GM23338 (cell line): ENCODE results near the gene HOXD4. TPM values are rescaled to one million over a fixed set of nuclear protein-coding genes. Genes with fewer than 3 reads are reported as not detected.

ENCODE experiments used
- ATAC-seq: fragments of 200-7000 bp; cut with Tn5 transposase; 3 replicates; pipeline ENCODE4 v1.9.1; 2020
- DNase-seq: peaks from one replicate; pipeline ENCODE4 v3.0.0-alpha.2; 2015; ENCODE audit warnings: low spot score
- H2AFZ ChIP-seq: fragments of 200-600 bp; sonication (generic); 2 replicates; pipeline ENCODE4 v1.8.0; 2016; ENCODE audit warnings: antibody characterized with exemption, mild to moderate bottlenecking, moderate library complexity
- H3F3A ChIP-seq: fragments of 200-600 bp; sonication (generic); replicated peaks from 2 replicates; pipeline ENCODE4 v1.8.0; 2017; ENCODE audit warnings: antibody characterized with exemption, mixed run types, low read depth
- H3K27ac ChIP-seq: fragments of 200-600 bp; sonication (generic); 2 replicates; pipeline ENCODE4 v1.6.1; 2016; ENCODE audit warnings: low read depth
- H3K27me3 ChIP-seq: fragments of 200-600 bp; sonication (generic); 2 replicates; pipeline ENCODE4 v1.8.0; 2016; ENCODE audit warnings: mild to moderate bottlenecking, mixed run types, moderate library complexity; ENCODE audit not compliant: insufficient read depth
- H3K36me3 ChIP-seq: fragments of 200-600 bp; sonication (generic); 2 replicates; pipeline ENCODE4 v1.8.0; 2016; ENCODE audit warnings: mild to moderate bottlenecking; ENCODE audit not compliant: insufficient read depth
- H3K4me1 ChIP-seq: fragments of 200-600 bp; sonication (generic); 2 replicates; pipeline ENCODE4 v1.8.0; 2016; ENCODE audit warnings: mild to moderate bottlenecking, moderate library complexity; ENCODE audit not compliant: insufficient read depth
- H3K4me2 ChIP-seq: fragments of 200-600 bp; sonication (generic); 2 replicates; pipeline ENCODE4 v1.7.1; 2017; ENCODE audit warnings: mixed run types
- H3K4me3 ChIP-seq: fragments of 200-600 bp; sonication (generic); 2 replicates; pipeline ENCODE4 v1.6.1; 2016; ENCODE audit warnings: mixed run types
- H3K79me2 ChIP-seq: fragments of 200-600 bp; sonication (generic); replicated peaks from 2 replicates; pipeline ENCODE4 v1.8.0; 2017; ENCODE audit warnings: mild to moderate bottlenecking; ENCODE audit not compliant: insufficient read depth
- H3K9me2 ChIP-seq: fragments of 200-600 bp; sonication (generic); 2 replicates; pipeline ENCODE4 v1.8.0; 2017; ENCODE audit not compliant: insufficient read depth
- H4K20me1 ChIP-seq: fragments of 200-600 bp; sonication (generic); replicated peaks from 2 replicates; pipeline ENCODE4 v1.8.0; 2017; ENCODE audit warnings: mild to moderate bottlenecking; ENCODE audit not compliant: insufficient read depth
- H3K27ac Mint-ChIP-seq: 2 replicates; pipeline ENCODE4 v1.8.0; 2020; ENCODE audit warnings: inconsistent platforms, mild to moderate bottlenecking, moderate library complexity, mixed read lengths
- H3K27me3 Mint-ChIP-seq: 3 replicates; pipeline ENCODE4 v1.8.0; 2022; ENCODE audit warnings: low read depth, mild to moderate bottlenecking, moderate library complexity, mixed read lengths, inconsistent platforms; ENCODE audit not compliant: insufficient read depth, poor library complexity
- H3K36me3 Mint-ChIP-seq: 3 replicates; pipeline ENCODE4 v1.8.0; 2021; ENCODE audit warnings: low read depth, mild to moderate bottlenecking, inconsistent platforms, moderate library complexity, mixed read lengths
- H3K4me1 Mint-ChIP-seq: 3 replicates; pipeline ENCODE4 v1.8.0; 2020; ENCODE audit warnings: mild to moderate bottlenecking, inconsistent platforms, mixed read lengths
- H3K4me3 Mint-ChIP-seq: 3 replicates; pipeline ENCODE4 v1.8.0; 2021; ENCODE audit warnings: moderate library complexity, mild to moderate bottlenecking, inconsistent platforms, mixed read lengths
- H3K9me3 Mint-ChIP-seq: 3 replicates; pipeline ENCODE4 v1.8.0; 2020; ENCODE audit warnings: moderate library complexity, mild to moderate bottlenecking, inconsistent platforms, mixed read lengths
- NANOG ChIP-seq: IDR thresholded peaks from 2 replicates; pipeline ENCODE4 v1.6.1; 2016; ENCODE audit warnings: antibody characterized with exemption, borderline replicate concordance
- STAT1 ChIP-seq: IDR thresholded peaks from one replicate; pipeline ENCODE4 v1.6.1; 2016; ENCODE audit warnings: antibody characterized with exemption; ENCODE audit not compliant: unreplicated experiment
- ZNF114 ChIP-seq: fragments of 250-450 bp; sonication (Bioruptor Pico); IDR thresholded peaks from 2 replicates; pipeline ENCODE4 v1.5.0; 2020; ENCODE audit warnings: mild to moderate bottlenecking, moderate library complexity
- polyA plus RNA-seq: library from polyadenylated mRNA; unstranded; fragments of >200 nt; fragmentation: Nextera tagmentation; extraction: Ambion mirVana; gene quantifications from 2 replicates; pipeline ENCODE4 v1.2.1, GENCODE V29; 2016
- total RNA-seq: library from RNA; depleted of rRNA; stranded (reverse); fragments of >200 nt; shearing (Covaris generic); gene quantifications from 2 replicates; pipeline ENCODE4 v1.2.3, GENCODE V29; 2014
- TF ChIP-seq, protein P1 (sequence below): fragments of 250-450 bp; sonication (Bioruptor Pico); IDR thresholded peaks from 2 replicates; pipeline ENCODE4 v1.5.0; 2020; ENCODE audit warnings: mild to moderate bottlenecking, moderate library complexity
- TF ChIP-seq, protein P2 (sequence below): IDR thresholded peaks from one replicate; pipeline ENCODE4 v1.6.1; 2018; ENCODE audit warnings: antibody characterized with exemption; ENCODE audit not compliant: unreplicated experiment

The HOXD4 gene
- total and polyA plus RNA-seq, 2 experiments from 2014 or later, result not detected

DNA sequence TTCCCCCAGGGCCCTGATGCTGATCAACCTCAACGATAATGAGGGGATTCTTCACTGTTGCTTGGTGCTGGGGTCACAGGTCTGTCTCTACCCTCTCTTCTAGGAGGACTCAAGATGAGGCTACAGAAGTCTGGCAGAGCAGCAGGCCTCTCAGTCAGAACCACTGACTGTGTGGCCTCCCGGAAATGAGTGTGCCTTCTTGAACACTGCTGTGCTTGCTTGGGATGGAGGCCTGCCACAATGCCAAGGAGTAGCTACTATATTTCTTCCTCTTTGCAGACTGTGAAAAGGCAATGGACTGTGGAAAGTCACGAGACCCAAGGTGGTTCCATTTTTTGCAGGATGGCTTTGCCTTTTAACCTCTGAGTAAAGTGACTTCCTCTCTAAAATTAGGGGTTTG, 31.3 kb downstream of the HOXD4 start (continued):
- TF ChIP-seq, protein P1, sequence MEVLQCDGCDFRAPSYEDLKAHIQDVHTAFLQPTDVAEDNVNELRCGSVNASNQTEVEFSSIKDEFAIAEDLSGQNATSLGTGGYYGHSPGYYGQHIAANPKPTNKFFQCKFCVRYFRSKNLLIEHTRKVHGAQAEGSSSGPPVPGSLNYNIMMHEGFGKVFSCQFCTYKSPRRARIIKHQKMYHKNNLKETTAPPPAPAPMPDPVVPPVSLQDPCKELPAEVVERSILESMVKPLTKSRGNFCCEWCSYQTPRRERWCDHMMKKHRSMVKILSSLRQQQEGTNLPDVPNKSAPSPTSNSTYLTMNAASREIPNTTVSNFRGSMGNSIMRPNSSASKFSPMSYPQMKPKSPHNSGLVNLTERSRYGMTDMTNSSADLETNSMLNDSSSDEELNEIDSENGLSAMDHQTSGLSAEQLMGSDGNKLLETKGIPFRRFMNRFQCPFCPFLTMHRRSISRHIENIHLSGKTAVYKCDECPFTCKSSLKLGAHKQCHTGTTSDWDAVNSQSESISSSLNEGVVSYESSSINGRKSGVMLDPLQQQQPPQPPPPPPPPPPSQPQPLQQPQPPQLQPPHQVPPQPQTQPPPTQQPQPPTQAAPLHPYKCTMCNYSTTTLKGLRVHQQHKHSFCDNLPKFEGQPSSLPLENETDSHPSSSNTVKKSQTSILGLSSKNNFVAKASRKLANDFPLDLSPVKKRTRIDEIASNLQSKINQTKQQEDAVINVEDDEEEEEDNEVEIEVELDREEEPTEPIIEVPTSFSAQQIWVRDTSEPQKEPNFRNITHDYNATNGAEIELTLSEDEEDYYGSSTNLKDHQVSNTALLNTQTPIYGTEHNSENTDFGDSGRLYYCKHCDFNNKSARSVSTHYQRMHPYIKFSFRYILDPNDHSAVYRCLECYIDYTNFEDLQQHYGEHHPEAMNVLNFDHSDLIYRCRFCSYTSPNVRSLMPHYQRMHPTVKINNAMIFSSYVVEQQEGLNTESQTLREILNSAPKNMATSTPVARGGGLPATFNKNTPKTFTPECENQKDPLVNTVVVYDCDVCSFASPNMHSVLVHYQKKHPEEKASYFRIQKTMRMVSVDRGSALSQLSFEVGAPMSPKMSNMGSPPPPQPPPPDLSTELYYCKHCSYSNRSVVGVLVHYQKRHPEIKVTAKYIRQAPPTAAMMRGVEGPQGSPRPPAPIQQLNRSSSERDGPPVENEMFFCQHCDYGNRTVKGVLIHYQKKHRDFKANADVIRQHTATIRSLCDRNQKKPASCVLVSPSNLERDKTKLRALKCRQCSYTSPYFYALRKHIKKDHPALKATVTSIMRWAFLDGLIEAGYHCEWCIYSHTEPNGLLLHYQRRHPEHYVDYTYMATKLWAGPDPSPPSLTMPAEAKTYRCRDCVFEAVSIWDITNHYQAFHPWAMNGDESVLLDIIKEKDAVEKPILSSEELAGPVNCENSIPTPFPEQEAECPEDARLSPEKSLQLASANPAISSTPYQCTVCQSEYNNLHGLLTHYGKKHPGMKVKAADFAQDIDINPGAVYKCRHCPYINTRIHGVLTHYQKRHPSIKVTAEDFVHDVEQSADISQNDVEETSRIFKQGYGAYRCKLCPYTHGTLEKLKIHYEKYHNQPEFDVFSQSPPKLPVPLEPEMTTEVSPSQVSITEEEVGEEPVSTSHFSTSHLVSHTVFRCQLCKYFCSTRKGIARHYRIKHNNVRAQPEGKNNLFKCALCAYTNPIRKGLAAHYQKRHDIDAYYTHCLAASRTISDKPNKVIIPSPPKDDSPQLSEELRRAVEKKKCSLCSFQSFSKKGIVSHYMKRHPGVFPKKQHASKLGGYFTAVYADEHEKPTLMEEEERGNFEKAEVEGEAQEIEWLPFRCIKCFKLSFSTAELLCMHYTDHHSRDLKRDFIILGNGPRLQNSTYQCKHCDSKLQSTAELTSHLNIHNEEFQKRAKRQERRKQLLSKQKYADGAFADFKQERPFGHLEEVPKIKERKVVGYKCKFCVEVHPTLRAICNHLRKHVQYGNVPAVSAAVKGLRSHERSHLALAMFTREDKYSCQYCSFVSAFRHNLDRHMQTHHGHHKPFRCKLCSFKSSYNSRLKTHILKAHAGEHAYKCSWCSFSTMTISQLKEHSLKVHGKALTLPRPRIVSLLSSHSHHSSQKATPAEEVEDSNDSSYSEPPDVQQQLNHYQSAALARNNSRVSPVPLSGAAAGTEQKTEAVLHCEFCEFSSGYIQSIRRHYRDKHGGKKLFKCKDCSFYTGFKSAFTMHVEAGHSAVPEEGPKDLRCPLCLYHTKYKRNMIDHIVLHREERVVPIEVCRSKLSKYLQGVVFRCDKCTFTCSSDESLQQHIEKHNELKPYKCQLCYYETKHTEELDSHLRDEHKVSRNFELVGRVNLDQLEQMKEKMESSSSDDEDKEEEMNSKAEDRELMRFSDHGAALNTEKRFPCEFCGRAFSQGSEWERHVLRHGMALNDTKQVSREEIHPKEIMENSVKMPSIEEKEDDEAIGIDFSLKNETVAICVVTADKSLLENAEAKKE (CRISPR knock-in tag), result no peak

DNA sequence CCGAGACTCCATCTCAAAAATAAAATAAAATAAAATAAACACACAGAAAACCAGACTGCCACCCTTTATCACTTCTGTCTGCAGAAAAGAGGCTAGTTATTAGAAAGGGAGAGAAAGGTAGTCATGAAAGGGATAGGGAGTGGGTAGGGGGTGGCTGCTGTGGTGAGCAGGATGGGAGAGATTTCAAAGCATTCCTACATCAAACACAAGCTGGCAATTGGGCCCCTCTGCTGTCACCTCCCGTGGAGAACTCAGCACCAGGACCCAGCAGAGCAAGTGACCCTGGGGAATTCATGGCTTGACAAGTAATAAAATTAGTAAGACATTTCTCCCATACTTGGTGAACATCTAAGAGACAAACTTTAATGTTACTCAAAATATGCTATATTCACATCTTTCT, 33.4 kb downstream of the HOXD4 start:
- H3K27ac Mint-ChIP-seq, result no peak overlapping the region
- no peak overlapping the region for H3K4me3 Mint-ChIP-seq
- peaks cover 96% of the 10 kb centered on the region for H3K27me3 Mint-ChIP-seq
- no peaks in the 10 kb centered on the region for H3K9me3 Mint-ChIP-seq
- Histone ChIP-seq H3K36me3 (no peaks in the 10 kb centered on the region), H3K9me2 (no peaks in the 10 kb centered on the region), H4K20me1 (peaks cover 11% of the 10 kb centered on the region; the same call in 1 of the 2 replicates), H2AFZ (no peak overlapping the region), H3K27me3 (peaks cover 100% of the 10 kb centered on the region), H3F3A (peaks cover 12% of the 10 kb centered on the region; the same call in 1 of the 2 replicates), H3K27ac (no peak overlapping the region), H3K4me1 (peaks cover 26% of the 10 kb centered on the region), H3K4me3 (no peak overlapping the region), H3K4me2 (no peak overlapping the region), H3K79me2 (no peaks in the 10 kb centered on the region)
- ATAC-seq, result no peak
- peaks cover 27% of the 10 kb centered on the region for H3K4me1 Mint-ChIP-seq
- no peaks in the 10 kb centered on the region for H3K36me3 Mint-ChIP-seq
- DNase-seq, result no peak
- TF ChIP-seq ZNF114 (CRISPR knock-in tag), result no peak
- TF ChIP-seq, protein P2, sequence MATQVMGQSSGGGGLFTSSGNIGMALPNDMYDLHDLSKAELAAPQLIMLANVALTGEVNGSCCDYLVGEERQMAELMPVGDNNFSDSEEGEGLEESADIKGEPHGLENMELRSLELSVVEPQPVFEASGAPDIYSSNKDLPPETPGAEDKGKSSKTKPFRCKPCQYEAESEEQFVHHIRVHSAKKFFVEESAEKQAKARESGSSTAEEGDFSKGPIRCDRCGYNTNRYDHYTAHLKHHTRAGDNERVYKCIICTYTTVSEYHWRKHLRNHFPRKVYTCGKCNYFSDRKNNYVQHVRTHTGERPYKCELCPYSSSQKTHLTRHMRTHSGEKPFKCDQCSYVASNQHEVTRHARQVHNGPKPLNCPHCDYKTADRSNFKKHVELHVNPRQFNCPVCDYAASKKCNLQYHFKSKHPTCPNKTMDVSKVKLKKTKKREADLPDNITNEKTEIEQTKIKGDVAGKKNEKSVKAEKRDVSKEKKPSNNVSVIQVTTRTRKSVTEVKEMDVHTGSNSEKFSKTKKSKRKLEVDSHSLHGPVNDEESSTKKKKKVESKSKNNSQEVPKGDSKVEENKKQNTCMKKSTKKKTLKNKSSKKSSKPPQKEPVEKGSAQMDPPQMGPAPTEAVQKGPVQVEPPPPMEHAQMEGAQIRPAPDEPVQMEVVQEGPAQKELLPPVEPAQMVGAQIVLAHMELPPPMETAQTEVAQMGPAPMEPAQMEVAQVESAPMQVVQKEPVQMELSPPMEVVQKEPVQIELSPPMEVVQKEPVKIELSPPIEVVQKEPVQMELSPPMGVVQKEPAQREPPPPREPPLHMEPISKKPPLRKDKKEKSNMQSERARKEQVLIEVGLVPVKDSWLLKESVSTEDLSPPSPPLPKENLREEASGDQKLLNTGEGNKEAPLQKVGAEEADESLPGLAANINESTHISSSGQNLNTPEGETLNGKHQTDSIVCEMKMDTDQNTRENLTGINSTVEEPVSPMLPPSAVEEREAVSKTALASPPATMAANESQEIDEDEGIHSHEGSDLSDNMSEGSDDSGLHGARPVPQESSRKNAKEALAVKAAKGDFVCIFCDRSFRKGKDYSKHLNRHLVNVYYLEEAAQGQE, result no peak
- TF ChIP-seq NANOG, result no peak
- no peak for TF ChIP-seq STAT1
- TF ChIP-seq, protein P1 (CRISPR knock-in tag), result no peak
